ENCODE measurements around the gene VTN. TPM values are rescaled to one million over a fixed set of nuclear protein-coding genes. Genes with fewer than 3 reads are reported as not detected.

The VTN gene
- total and polyA plus RNA-seq, 2 donors (not counting 1 experiment from before 2014, with no cell fraction given), result 0.34 to 0.36 TPM

- H3K4me1 Mint-ChIP-seq, result peaks cover 19% of the 10 kb centered on the region
- no peak for TF ChIP-seq EZH2 (IDR thresholded peaks at IDR 0.05; ENCODE audit: borderline replicate concordance, insufficient read depth, low read depth, low read length, poor library complexity, severe bottlenecking)
- TF ChIP-seq CTCF (IDR thresholded peaks at IDR 0.05), result no peak
- WGBS (ENCODE audit: insufficient coverage), result 98% methylated on average over 11 of the region's 11 CpGs
- H4K20me1 ChIP-seq (ENCODE audit: control insufficient read depth, insufficient read depth, low read length, poor library complexity, severe bottlenecking), result peaks cover 4% of the 10 kb centered on the region
- H3K9me3 Mint-ChIP-seq (ENCODE audit: insufficient read depth), result no peaks in the 10 kb centered on the region
- H3K4me3 Mint-ChIP-seq, result no peak overlapping the region
- no peak overlapping the region for H3K27ac ChIP-seq (ENCODE audit: low read length in 2 of 2)
- H3K27me3 ChIP-seq (replicated peaks in 1 of 4; ENCODE audit: control extremely low read depth in 1 of 4, control insufficient read depth in 3 of 4, insufficient read depth in 4 of 4, low read length in 3 of 4), result peaks cover 0 to 28% (median 0%) of the 10 kb centered on the region in 4 experiments
- H3K36me3 ChIP-seq (replicated peaks in 1 of 2; ENCODE audit: control extremely low read depth in 1 of 2, control insufficient read depth in 1 of 2, extremely low read depth in 1 of 2, insufficient read depth in 2 of 2, low read length in 1 of 2), result peaks cover 3 to 37% of the 10 kb centered on the region in 2 experiments
- H2AFZ ChIP-seq (ENCODE audit: insufficient read depth, low read depth, low read length, poor library complexity, severe bottlenecking), result no peak overlapping the region
- no peak for DNase-seq
- H3K27ac Mint-ChIP-seq, result no peak overlapping the region
- ATAC-seq (ENCODE audit: low read depth), result no peak
- CTCF ChIA-PET, result interaction anchor here (1.0 kb wide), 1 partner anchor 154 kb away, joined by 3 read pairs; no protein-coding TSS in a partner anchor
- H3K9ac ChIP-seq (ENCODE audit: low read length), result no peak overlapping the region
- peaks cover 0 to 4% (median 0%) of the 10 kb centered on the region in 3 donors for H3K9me3 ChIP-seq (ENCODE audit: control extremely low read depth in 1 of 3, control insufficient read depth in 2 of 3, insufficient read depth in 1 of 3, low read length in 2 of 3)
- H3K4me1 ChIP-seq (ENCODE audit: control insufficient read depth in 2 of 2, insufficient read depth in 2 of 2, low read length in 2 of 2), result peaks cover 9 to 16% of the 10 kb centered on the region in 2 donors
- no peak overlapping the region for H3K4me2 ChIP-seq (replicated peaks; ENCODE audit: low read depth, low read length, poor library complexity, severe bottlenecking)
- H3K4me3 ChIP-seq (ENCODE audit: control extremely low read depth in 1 of 5, extremely low read depth in 1 of 5, insufficient read depth in 1 of 5, low read depth in 2 of 5, low read length in 4 of 5), result no peak overlapping the region
- POLR2A ChIA-PET, result no interaction called here
- peaks cover 14% of the 10 kb centered on the region for H3K27me3 Mint-ChIP-seq
- H3K79me2 ChIP-seq (ENCODE audit: control insufficient read depth, insufficient read depth, low read length), result peaks cover 3% of the 10 kb centered on the region
- intact Hi-C loops (cut with micrococcal nuclease), result no loop called here
Observed at GRCh38 chr17:28388106-28388505, 18.0 kb upstream of the VTN start.

GRCh38 chr17:28386391-28386790 is 16.3 kb upstream of the VTN start:
- peaks cover 3 to 29% of the 10 kb centered on the region in 2 experiments for H3K36me3 ChIP-seq (replicated peaks in 1 of 2; ENCODE audit: control extremely low read depth in 1 of 2, control insufficient read depth in 1 of 2, extremely low read depth in 1 of 2, insufficient read depth in 2 of 2, low read length in 1 of 2)
- no peak overlapping the region for H3K27ac Mint-ChIP-seq
- intact Hi-C loops (cut with micrococcal nuclease), result no loop called here

More at GRCh38 chr17:28386391-28386790, 16.3 kb upstream of the VTN start:
- H3K27me3 Mint-ChIP-seq, result peaks cover 27% of the 10 kb centered on the region
- H2AFZ ChIP-seq (ENCODE audit: insufficient read depth, low read depth, low read length, poor library complexity, severe bottlenecking), result no peak overlapping the region
- peaks cover 23% of the 10 kb centered on the region for H3K4me1 Mint-ChIP-seq
- no peak overlapping the region for H3K4me3 Mint-ChIP-seq
- H3K27ac ChIP-seq (ENCODE audit: low read length in 2 of 2), result no peak overlapping the region
- H3K4me3 ChIP-seq (ENCODE audit: control extremely low read depth in 1 of 5, extremely low read depth in 1 of 5, insufficient read depth in 1 of 5, low read depth in 2 of 5, low read length in 4 of 5), result no peak overlapping the region
- no peaks in the 10 kb centered on the region for H3K9me3 Mint-ChIP-seq (ENCODE audit: insufficient read depth)
- peaks cover 13 to 20% of the 10 kb centered on the region in 2 donors for H3K4me1 ChIP-seq (ENCODE audit: control insufficient read depth in 2 of 2, insufficient read depth in 2 of 2, low read length in 2 of 2)
- ATAC-seq (ENCODE audit: low read depth) (no peak), DNase-seq (no peak)
- peaks cover 4% of the 10 kb centered on the region for H4K20me1 ChIP-seq (ENCODE audit: control insufficient read depth, insufficient read depth, low read length, poor library complexity, severe bottlenecking)
- POLR2A ChIA-PET, result no interaction called here
- H3K9ac ChIP-seq (ENCODE audit: low read length), result no peak overlapping the region
- peaks cover 0 to 4% (median 0%) of the 10 kb centered on the region in 3 donors for H3K9me3 ChIP-seq (ENCODE audit: control extremely low read depth in 1 of 3, control insufficient read depth in 2 of 3, insufficient read depth in 1 of 3, low read length in 2 of 3)
- peaks cover 3% of the 10 kb centered on the region for H3K79me2 ChIP-seq (ENCODE audit: control insufficient read depth, insufficient read depth, low read length)
- TF ChIP-seq EZH2 (IDR thresholded peaks at IDR 0.05; ENCODE audit: borderline replicate concordance, insufficient read depth, low read depth, low read length, poor library complexity, severe bottlenecking), result no peak
- CTCF ChIA-PET, result interaction anchor here (1.6 kb wide), 1 partner anchor 30 kb away, joined by 5 read pairs; no protein-coding TSS in a partner anchor
- no peak overlapping the region for H3K4me2 ChIP-seq (replicated peaks; ENCODE audit: low read depth, low read length, poor library complexity, severe bottlenecking)
- H3K27me3 ChIP-seq (replicated peaks in 1 of 4; ENCODE audit: control extremely low read depth in 1 of 4, control insufficient read depth in 3 of 4, insufficient read depth in 4 of 4, low read length in 3 of 4), result peaks cover 0 to 31% (median 2%) of the 10 kb centered on the region in 4 experiments
